Panc1 (cell line): ENCODE results near the gene MMP14. TPM values are rescaled to one million over a fixed set of nuclear protein-coding genes. Genes with fewer than 3 reads are reported as not detected.

Experiments
- ATAC-seq: fragments of 200-7000 bp; cut with Tn5 transposase; 2 replicates; pipeline ENCODE4 v1.9.1; 2020; ENCODE audit warnings: mild to moderate bottlenecking, moderate library complexity
- BruUV-seq: library from RNA; stranded (reverse); fragments of 400-500 nt; replicated peaks from 2 replicates; lab custom pipeline; 2021; lab: Mats Ljungman, UMichigan
- CTCF ChIA-PET: fragments of 300-600 bp; sonication (Branson Sonifier 250); formaldehyde crosslinking; loops from one replicate; lab custom pipeline; 2022; ENCODE audit warnings: antibody characterized with exemption; lab: Charles Lee
- POLR2A ChIA-PET: fragments of 300-600 bp; sonication (Branson Sonifier 250); formaldehyde crosslinking; loops from one replicate; lab custom pipeline; 2022; ENCODE audit warnings: antibody characterized with exemption; lab: Charles Lee
- DNase-seq: peaks from one replicate; pipeline ENCODE4 v3.0.0-alpha.2; 2010; ENCODE audit warnings: low read depth, low spot score
- H3K27ac ChIP-seq: 2 replicates; pipeline ENCODE4 v1.5.1; 2011; ENCODE audit warnings: mild to moderate bottlenecking, low read length, inconsistent platforms
- H3K27me3 ChIP-seq: fragments of 200-500 bp; sonication (Bioruptor generic); 2 replicates; pipeline ENCODE4 v1.6.0; 2014; ENCODE audit warnings: low read length, inconsistent platforms; ENCODE audit not compliant: control insufficient read depth, insufficient read depth
- H3K36me3 ChIP-seq: fragments of 200-500 bp; sonication (Bioruptor generic); 2 replicates; pipeline ENCODE4 v1.5.1; 2014; ENCODE audit warnings: inconsistent platforms, mild to moderate bottlenecking, low read length, moderate library complexity; ENCODE audit not compliant: control insufficient read depth, insufficient read depth
- H3K4me1 ChIP-seq: 2 replicates; pipeline ENCODE4 v1.5.1; 2011; ENCODE audit warnings: inconsistent platforms, mild to moderate bottlenecking, low read length, moderate library complexity; ENCODE audit not compliant: control insufficient read depth, insufficient read depth
- H3K4me3 ChIP-seq, 2 experiments: 2 replicates each; pipeline ENCODE4 v1.5.1; 2011 to 2012; ENCODE audit warnings: low read depth in 2 of 2, low read length in 2 of 2, mild to moderate bottlenecking in 2 of 2, inconsistent platforms in 1 of 2, moderate library complexity in 1 of 2
- H3K9me3 ChIP-seq: fragments of 200-500 bp; sonication (Bioruptor generic); 2 replicates; pipeline ENCODE4 v1.5.1; 2014; ENCODE audit warnings: low read depth, mild to moderate bottlenecking, inconsistent platforms, low read length, moderate library complexity; ENCODE audit not compliant: control insufficient read depth, insufficient read depth
- POLR2AphosphoS5 ChIP-seq: IDR thresholded peaks from 2 replicates; pipeline ENCODE4 v1.6.1; 2012; ENCODE audit warnings: mild to moderate bottlenecking, low read depth, low read length, moderate library complexity
- SIN3A ChIP-seq: IDR thresholded peaks from 2 replicates; pipeline ENCODE4 v1.6.1; 2012; ENCODE audit warnings: low read depth, mild to moderate bottlenecking, low read length, moderate library complexity, borderline replicate concordance; ENCODE audit not compliant: insufficient read depth
- TCF7L2 ChIP-seq: IDR thresholded peaks from 2 replicates; pipeline ENCODE4 v1.6.1; 2011; ENCODE audit warnings: mild to moderate bottlenecking, low read depth, low read length, inconsistent platforms
- in situ Hi-C: cut with HindIII; loops from 2 replicates; pipeline ENCODE4 v1.10.0; 2016; ENCODE audit warnings: low sequenced_read_pairs, low pct_unique_long_range_greater_than_20kb
- intact Hi-C: fragments of 100-400 bp; cut with micrococcal nuclease; formaldehyde crosslinking; loops from one replicate; pipeline ENCODE4 v1.10.0; 2022; ENCODE audit not compliant: unreplicated experiment
- total RNA-seq: library from RNA; stranded (reverse); gene quantifications from one replicate; pipeline ENCODE4 v1.2.1, GENCODE V29; 2021; ENCODE audit not compliant: unreplicated experiment
- TF ChIP-seq, protein P1 (sequence below), 2 experiments: IDR thresholded peaks; 2 replicates each; pipeline ENCODE4 v1.6.1; 2011 to 2012; ENCODE audit warnings: low read depth in 2 of 2, control low read depth in 1 of 2, low read length in 1 of 2, mild to moderate bottlenecking in 1 of 2, moderate library complexity in 1 of 2; ENCODE audit not compliant: insufficient read depth in 1 of 2
- TF ChIP-seq, protein P2 (sequence below): fragments of 450-650 bp; IDR thresholded peaks from 2 replicates; pipeline ENCODE4 v1.5.1; 2017; ENCODE audit warnings: mild to moderate bottlenecking

Gene MMP14
- total RNA-seq, 1 experiment from 2014 or later, result 32.9 TPM

- in situ Hi-C loops, result no loop called here
- no peak overlapping the region for H3K4me3 ChIP-seq
- intact Hi-C loops, result no loop called here
- ATAC-seq (no peak), DNase-seq (no peak)
- H3K27me3 ChIP-seq, result no peaks in the 10 kb centered on the region
- ChIA-PET CTCF (interaction anchor here (0.5 kb wide), 1 partner anchor 198 kb away, joined by 3 read pairs; no protein-coding TSS in a partner anchor), POLR2A (interaction anchor here (0.6 kb wide), 1 partner anchor 15 kb away, joined by 3 read pairs; no protein-coding TSS in a partner anchor)
- H3K36me3 ChIP-seq, result no peaks in the 10 kb centered on the region
- no TSS peak for BruUV-seq
- H3K9me3 ChIP-seq, result no peaks in the 10 kb centered on the region
- TF ChIP-seq, protein P1, sequence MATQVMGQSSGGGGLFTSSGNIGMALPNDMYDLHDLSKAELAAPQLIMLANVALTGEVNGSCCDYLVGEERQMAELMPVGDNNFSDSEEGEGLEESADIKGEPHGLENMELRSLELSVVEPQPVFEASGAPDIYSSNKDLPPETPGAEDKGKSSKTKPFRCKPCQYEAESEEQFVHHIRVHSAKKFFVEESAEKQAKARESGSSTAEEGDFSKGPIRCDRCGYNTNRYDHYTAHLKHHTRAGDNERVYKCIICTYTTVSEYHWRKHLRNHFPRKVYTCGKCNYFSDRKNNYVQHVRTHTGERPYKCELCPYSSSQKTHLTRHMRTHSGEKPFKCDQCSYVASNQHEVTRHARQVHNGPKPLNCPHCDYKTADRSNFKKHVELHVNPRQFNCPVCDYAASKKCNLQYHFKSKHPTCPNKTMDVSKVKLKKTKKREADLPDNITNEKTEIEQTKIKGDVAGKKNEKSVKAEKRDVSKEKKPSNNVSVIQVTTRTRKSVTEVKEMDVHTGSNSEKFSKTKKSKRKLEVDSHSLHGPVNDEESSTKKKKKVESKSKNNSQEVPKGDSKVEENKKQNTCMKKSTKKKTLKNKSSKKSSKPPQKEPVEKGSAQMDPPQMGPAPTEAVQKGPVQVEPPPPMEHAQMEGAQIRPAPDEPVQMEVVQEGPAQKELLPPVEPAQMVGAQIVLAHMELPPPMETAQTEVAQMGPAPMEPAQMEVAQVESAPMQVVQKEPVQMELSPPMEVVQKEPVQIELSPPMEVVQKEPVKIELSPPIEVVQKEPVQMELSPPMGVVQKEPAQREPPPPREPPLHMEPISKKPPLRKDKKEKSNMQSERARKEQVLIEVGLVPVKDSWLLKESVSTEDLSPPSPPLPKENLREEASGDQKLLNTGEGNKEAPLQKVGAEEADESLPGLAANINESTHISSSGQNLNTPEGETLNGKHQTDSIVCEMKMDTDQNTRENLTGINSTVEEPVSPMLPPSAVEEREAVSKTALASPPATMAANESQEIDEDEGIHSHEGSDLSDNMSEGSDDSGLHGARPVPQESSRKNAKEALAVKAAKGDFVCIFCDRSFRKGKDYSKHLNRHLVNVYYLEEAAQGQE (IDR thresholded peaks at IDR 0.05; ENCODE audit: insufficient read depth in 1 of 2, low read depth in 2 of 2, low read length in 1 of 2), result no peak
- TF ChIP-seq, protein P2, sequence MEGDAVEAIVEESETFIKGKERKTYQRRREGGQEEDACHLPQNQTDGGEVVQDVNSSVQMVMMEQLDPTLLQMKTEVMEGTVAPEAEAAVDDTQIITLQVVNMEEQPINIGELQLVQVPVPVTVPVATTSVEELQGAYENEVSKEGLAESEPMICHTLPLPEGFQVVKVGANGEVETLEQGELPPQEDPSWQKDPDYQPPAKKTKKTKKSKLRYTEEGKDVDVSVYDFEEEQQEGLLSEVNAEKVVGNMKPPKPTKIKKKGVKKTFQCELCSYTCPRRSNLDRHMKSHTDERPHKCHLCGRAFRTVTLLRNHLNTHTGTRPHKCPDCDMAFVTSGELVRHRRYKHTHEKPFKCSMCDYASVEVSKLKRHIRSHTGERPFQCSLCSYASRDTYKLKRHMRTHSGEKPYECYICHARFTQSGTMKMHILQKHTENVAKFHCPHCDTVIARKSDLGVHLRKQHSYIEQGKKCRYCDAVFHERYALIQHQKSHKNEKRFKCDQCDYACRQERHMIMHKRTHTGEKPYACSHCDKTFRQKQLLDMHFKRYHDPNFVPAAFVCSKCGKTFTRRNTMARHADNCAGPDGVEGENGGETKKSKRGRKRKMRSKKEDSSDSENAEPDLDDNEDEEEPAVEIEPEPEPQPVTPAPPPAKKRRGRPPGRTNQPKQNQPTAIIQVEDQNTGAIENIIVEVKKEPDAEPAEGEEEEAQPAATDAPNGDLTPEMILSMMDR, result no peak
- no peak for TF ChIP-seq POLR2AphosphoS5
- TF ChIP-seq SIN3A, result no peak
- TF ChIP-seq TCF7L2, result no peak
- no peaks in the 10 kb centered on the region for H3K4me1 ChIP-seq
- no peak overlapping the region for H3K27ac ChIP-seq
These were observed 27.8 kb upstream of the MMP14 start for GRCh38 chr14:22808388-22809209.

DNA sequence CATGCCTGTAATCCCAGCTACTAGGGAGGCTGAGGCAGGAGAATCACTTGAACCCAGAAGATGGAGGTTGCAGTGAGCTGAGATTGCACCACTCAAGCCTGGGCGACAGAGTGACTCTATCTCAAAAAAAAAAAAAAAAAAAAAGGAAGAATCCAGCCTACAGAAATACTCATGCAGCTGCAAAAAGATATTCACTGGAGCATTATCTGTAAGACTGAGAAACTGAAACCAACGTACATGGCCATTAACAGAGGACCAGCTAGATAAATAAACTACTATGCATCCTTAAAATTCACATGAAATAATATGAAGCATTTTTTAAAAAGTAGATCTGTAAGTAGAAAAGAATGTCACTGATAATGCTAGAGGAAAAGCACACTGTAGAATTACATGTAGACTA lies 24.7 kb upstream of the MMP14 start:
- TF ChIP-seq, protein P1 (IDR thresholded peaks at IDR 0.05; ENCODE audit: insufficient read depth in 1 of 2, low read depth in 2 of 2, low read length in 1 of 2), result no peak
- TF ChIP-seq SIN3A (no peak), POLR2AphosphoS5 (no peak), TCF7L2 (no peak)
- TF ChIP-seq, protein P2, result no peak
- Histone ChIP-seq H3K4me3 (no peak overlapping the region), H3K4me1 (no peaks in the 10 kb centered on the region), H3K9me3 (no peaks in the 10 kb centered on the region), H3K36me3 (no peaks in the 10 kb centered on the region), H3K27me3 (no peaks in the 10 kb centered on the region), H3K27ac (no peak overlapping the region)
- in situ Hi-C loops, result no loop called here
- ChIA-PET POLR2A (no interaction called here), CTCF (interaction anchor here (0.6 kb wide), 1 partner anchor 12 kb away, joined by 6 read pairs; no protein-coding TSS in a partner anchor)
- DNase-seq, result no peak
- BruUV-seq, result no TSS peak
- intact Hi-C loops, result no loop called here
- ATAC-seq, result no peak
